ENCODE data around the gene PLAC1. TPM values are rescaled to one million over a fixed set of nuclear protein-coding genes. Genes with fewer than 3 reads are reported as not detected.

Gene PLAC1
- total and polyA plus RNA-seq, 2 experiments from 2014 or later, result 0.50 to 0.83 TPM

DNA sequence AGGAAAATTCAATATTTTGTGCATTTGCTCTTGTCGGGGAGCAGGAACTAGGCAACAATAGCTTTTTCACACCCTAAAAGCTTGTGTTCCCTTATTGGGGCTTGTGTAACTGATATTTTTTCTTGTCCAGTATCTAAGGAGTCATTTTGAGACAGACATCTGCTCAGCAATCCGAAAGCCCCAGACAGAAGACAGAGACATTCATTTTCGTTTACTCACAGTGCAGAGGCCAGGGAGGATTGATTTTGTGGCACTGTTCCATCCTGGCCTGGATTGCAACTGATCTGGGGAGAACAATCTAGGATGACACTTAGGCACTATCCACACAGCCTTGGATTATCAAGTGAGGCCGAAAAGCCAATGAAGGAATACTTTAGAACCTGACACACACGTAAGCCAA, 27.4 kb upstream of the PLAC1 start:
- Histone ChIP-seq H3K4me2 (no peak overlapping the region), H3K4me1 (ENCODE audit: insufficient read depth) (no peaks in the 10 kb centered on the region), H3K4me3 (no peak overlapping the region), H3K27ac (ENCODE audit: low read depth) (no peak overlapping the region), H3F3A (replicated peaks; ENCODE audit: low read depth) (no peaks in the 10 kb centered on the region), H3K36me3 (ENCODE audit: insufficient read depth) (no peaks in the 10 kb centered on the region), H2AFZ (no peak overlapping the region), H4K20me1 (replicated peaks; ENCODE audit: insufficient read depth) (no peaks in the 10 kb centered on the region), H3K79me2 (replicated peaks; ENCODE audit: insufficient read depth) (no peaks in the 10 kb centered on the region), H3K9me2 (ENCODE audit: insufficient read depth) (no peaks in the 10 kb centered on the region), H3K27me3 (ENCODE audit: insufficient read depth) (no peaks in the 10 kb centered on the region)
- ATAC-seq (no peak), DNase-seq (ENCODE audit: low spot score) (no peak)
- Mint-ChIP-seq H3K36me3 (ENCODE audit: low read depth) (no peaks in the 10 kb centered on the region), H3K4me1 (peaks cover 5% of the 10 kb centered on the region; the same call in 2 of the 3 replicates), H3K9me3 (no peaks in the 10 kb centered on the region), H3K4me3 (no peak overlapping the region), H3K27me3 (ENCODE audit: insufficient read depth, low read depth, poor library complexity) (no peaks in the 10 kb centered on the region), H3K27ac (no peak overlapping the region)
- TF ChIP-seq POLR2AphosphoS5 (IDR thresholded peaks at IDR 0.05; ENCODE audit: low read depth), result no peak
- no peak for TF ChIP-seq ETS1 (IDR thresholded peaks at IDR 0.05)
- no peak for TF ChIP-seq STAT1 (IDR thresholded peaks at IDR 0.05; ENCODE audit: unreplicated experiment)
- TF ChIP-seq NANOG (IDR thresholded peaks at IDR 0.05; ENCODE audit: borderline replicate concordance), result no peak
- no peak for TF ChIP-seq CREB1 (CRISPR knock-in tag; IDR thresholded peaks at IDR 0.05; ENCODE audit: low read depth)
- no peak for TF ChIP-seq ZNF331 (CRISPR knock-in tag; IDR thresholded peaks at IDR 0.05; ENCODE audit: low read depth)
- TF ChIP-seq ZNF462 (CRISPR knock-in tag; IDR thresholded peaks at IDR 0.05), result no peak
- TF ChIP-seq JUNB (IDR thresholded peaks at IDR 0.05; ENCODE audit: unreplicated experiment), result no peak
- TF ChIP-seq, protein P1, sequence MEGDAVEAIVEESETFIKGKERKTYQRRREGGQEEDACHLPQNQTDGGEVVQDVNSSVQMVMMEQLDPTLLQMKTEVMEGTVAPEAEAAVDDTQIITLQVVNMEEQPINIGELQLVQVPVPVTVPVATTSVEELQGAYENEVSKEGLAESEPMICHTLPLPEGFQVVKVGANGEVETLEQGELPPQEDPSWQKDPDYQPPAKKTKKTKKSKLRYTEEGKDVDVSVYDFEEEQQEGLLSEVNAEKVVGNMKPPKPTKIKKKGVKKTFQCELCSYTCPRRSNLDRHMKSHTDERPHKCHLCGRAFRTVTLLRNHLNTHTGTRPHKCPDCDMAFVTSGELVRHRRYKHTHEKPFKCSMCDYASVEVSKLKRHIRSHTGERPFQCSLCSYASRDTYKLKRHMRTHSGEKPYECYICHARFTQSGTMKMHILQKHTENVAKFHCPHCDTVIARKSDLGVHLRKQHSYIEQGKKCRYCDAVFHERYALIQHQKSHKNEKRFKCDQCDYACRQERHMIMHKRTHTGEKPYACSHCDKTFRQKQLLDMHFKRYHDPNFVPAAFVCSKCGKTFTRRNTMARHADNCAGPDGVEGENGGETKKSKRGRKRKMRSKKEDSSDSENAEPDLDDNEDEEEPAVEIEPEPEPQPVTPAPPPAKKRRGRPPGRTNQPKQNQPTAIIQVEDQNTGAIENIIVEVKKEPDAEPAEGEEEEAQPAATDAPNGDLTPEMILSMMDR (conservative IDR thresholded peaks at IDR 0.05; ENCODE audit: low read depth in 2 of 2), result no peak
- TF ChIP-seq ZNF114 (CRISPR knock-in tag; IDR thresholded peaks at IDR 0.05), result no peak
- TF ChIP-seq EZH2 (IDR thresholded peaks at IDR 0.05; ENCODE audit: low read depth, unreplicated experiment), result no peak
- no peak for TF ChIP-seq REST (IDR thresholded peaks at IDR 0.05; ENCODE audit: unreplicated experiment)
- TF ChIP-seq EZH2phosphoT487 (IDR thresholded peaks at IDR 0.05; ENCODE audit: unreplicated experiment), result no peak
